Heart left ventricle (tissue), 13 donors: ENCODE data around the gene ANO2.

Experiments
- POLR2A ChIP-seq, 2 donors: fragments of 450-650 bp; IDR thresholded peaks; one replicate each; pipeline ENCODE4 v1.6.1; 2017; ENCODE audit warnings: antibody characterized with exemption in 2 of 2, mild to moderate bottlenecking in 2 of 2, moderate library complexity in 2 of 2
- TF ChIP-seq, protein P1 (sequence below), 12 donors: fragments of 200-600 bp; sonication (generic) in 4 of 12; IDR thresholded peaks; one replicate each; pipeline versions ENCODE4 v1.5.0 to v1.8.0; 2018 to 2022; ENCODE audit warnings: antibody characterized with exemption in 12 of 12, mild to moderate bottlenecking in 5 of 12
- donor health status: ischemic (EF 13 %, LVEDD 7.1; RV severe dilation, severe dysfunction).
- donor health status: DM: no; HTN: yes; CAD: no.
- donor health status: DM: no; HTN: no; CAD: no.
- donor health status: ischemic (EF 25% LVEDD 6.9; RV normal size, moderate dysfunction).
- donor health status: ischemic (EF 25% LVEDD 5.7; RV mildly dilated, moderate dysfunction).
- donor health status: ischemic (EF 35%, LVEDD 5.7; RV mildly dilated, moderate dysfunction).
- donor health status: nonischemic (EF 11% LVEDD 7.7; RV severe dilation, severe dysfunction).
- donor health status: DM: yes; HTN: yes; CAD: no.
- donor health status: PGD.
- donor health status: ischemic (EF 29% LVEDD 5.4; RV normal size, mild dysfunction).
- donor health status: nonischemic (EF 23%, LVEDD 6.1; RV moderate dilation, normal function).

DNA sequence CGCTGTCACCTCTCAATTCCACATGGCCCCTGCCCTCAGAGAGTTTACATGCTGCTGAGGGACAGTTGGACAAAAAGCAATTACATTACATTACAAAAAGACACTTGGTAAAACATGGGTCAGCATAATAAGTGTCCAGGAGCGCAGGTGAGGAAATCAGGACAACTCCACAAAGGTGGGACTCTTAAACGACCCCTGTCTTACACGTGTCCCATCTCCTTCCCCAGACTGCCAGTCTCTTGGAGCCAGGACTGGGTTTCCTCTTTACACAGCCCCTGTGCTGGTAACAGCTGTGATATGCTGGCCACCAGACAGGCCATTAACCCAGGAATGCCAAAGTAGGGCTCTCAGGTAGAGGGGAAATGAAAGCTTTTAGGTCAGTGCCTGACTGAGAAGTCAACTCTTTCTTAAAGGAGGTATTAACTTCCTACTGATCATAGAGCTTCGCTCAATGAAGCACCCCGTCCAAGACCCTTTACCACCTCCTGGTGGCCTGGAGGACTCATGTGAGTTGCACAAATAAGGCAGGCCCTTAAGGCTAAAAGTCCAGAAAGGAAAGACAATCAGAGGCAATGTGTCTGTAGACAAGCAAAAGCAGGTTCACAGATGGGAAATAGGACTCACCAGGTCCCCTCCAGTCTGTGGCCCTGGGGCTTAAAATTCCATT is 55.5 kb downstream of the ANO2 start:
- TF ChIP-seq POLR2A (IDR thresholded peaks at IDR 0.05): no peak
- TF ChIP-seq, protein P1, sequence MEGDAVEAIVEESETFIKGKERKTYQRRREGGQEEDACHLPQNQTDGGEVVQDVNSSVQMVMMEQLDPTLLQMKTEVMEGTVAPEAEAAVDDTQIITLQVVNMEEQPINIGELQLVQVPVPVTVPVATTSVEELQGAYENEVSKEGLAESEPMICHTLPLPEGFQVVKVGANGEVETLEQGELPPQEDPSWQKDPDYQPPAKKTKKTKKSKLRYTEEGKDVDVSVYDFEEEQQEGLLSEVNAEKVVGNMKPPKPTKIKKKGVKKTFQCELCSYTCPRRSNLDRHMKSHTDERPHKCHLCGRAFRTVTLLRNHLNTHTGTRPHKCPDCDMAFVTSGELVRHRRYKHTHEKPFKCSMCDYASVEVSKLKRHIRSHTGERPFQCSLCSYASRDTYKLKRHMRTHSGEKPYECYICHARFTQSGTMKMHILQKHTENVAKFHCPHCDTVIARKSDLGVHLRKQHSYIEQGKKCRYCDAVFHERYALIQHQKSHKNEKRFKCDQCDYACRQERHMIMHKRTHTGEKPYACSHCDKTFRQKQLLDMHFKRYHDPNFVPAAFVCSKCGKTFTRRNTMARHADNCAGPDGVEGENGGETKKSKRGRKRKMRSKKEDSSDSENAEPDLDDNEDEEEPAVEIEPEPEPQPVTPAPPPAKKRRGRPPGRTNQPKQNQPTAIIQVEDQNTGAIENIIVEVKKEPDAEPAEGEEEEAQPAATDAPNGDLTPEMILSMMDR (IDR thresholded peaks at IDR 0.05): no peak
